GM18907 (cell line): ENCODE measurements around the gene CACNA1E.

ENCODE experiments used
- ATAC-seq: cut with Tn5 transposase; IDR thresholded peaks from one replicate; pipeline ENCODE4 v1.9.1; 2021; ENCODE audit warnings: mild to moderate bottlenecking, moderate library complexity; ENCODE audit not compliant: unreplicated experiment

Gene CACNA1E

GRCh38 chr1:181559142-181559541 is 75.8 kb downstream of the CACNA1E start:
- no peak for ATAC-seq

GRCh38 chr1:181562395-181562794 is 79.1 kb downstream of the CACNA1E start:
- ATAC-seq = no peak

- ATAC-seq = no peak
These were observed 85.4 kb downstream of the CACNA1E start for GRCh38 chr1:181568736-181569135.

GRCh38 chr1:181577475-181577874 is 94.2 kb downstream of the CACNA1E start:
- ATAC-seq = no peak

GRCh38 chr1:181583598-181583997 is 100.3 kb downstream of the CACNA1E start:
- no peak for ATAC-seq

- no peak for ATAC-seq
These were observed 104.6 kb downstream of the CACNA1E start for GRCh38 chr1:181587870-181588438.

GRCh38 chr1:181588631-181589030 is 105.3 kb downstream of the CACNA1E start:
- no peak for ATAC-seq

- ATAC-seq = no peak
These were observed 109.0 kb downstream of the CACNA1E start for GRCh38 chr1:181592255-181592859.

- no peak for ATAC-seq
These were observed 109.7 kb downstream of the CACNA1E start for GRCh38 chr1:181593042-181593441.

- no peak for ATAC-seq
These were observed 111.2 kb downstream of the CACNA1E start for GRCh38 chr1:181594553-181594952.

GRCh38 chr1:181595234-181595633 is 111.9 kb downstream of the CACNA1E start:
- ATAC-seq = no peak

- ATAC-seq = no peak
These were observed 118.1 kb downstream of the CACNA1E start for GRCh38 chr1:181601186-181601950.

- ATAC-seq = no peak
These were observed 120.6 kb downstream of the CACNA1E start for GRCh38 chr1:181603735-181604410.

GRCh38 chr1:181604482-181605249 is 121.3 kb downstream of the CACNA1E start:
- no peak for ATAC-seq

GRCh38 chr1:181607524-181607923 is 124.2 kb downstream of the CACNA1E start:
- ATAC-seq = no peak

- ATAC-seq = no peak
These were observed 125.1 kb downstream of the CACNA1E start for GRCh38 chr1:181608386-181608785.

GRCh38 chr1:181608948-181609347 is 125.6 kb downstream of the CACNA1E start:
- ATAC-seq = no peak

- ATAC-seq = no peak
These were observed 128.8 kb downstream of the CACNA1E start for GRCh38 chr1:181612100-181612499.

- no peak for ATAC-seq
These were observed 135.2 kb downstream of the CACNA1E start for GRCh38 chr1:181618559-181618958.

- no peak for ATAC-seq
These were observed 136.9 kb downstream of the CACNA1E start for GRCh38 chr1:181620183-181620582.

- ATAC-seq = no peak
These were observed 140.5 kb downstream of the CACNA1E start for GRCh38 chr1:181623850-181624249.
